Rectal smooth muscle tissue (tissue), 1 donor: Measurements from ENCODE around the gene CTU2.

ENCODE experiments used
- H3K27ac ChIP-seq: one replicate; pipeline ENCODE4 v1.7.0; 2013; ENCODE audit warnings: low read depth, low read length, inconsistent platforms
- H3K27me3 ChIP-seq: one replicate; pipeline ENCODE4 v1.7.0; 2013; ENCODE audit warnings: low read length; ENCODE audit not compliant: control insufficient read depth, insufficient read depth
- H3K36me3 ChIP-seq: one replicate; pipeline ENCODE4 v1.7.0; 2013; ENCODE audit warnings: low read length; ENCODE audit not compliant: control insufficient read depth, insufficient read depth
- H3K4me1 ChIP-seq: one replicate; pipeline ENCODE4 v1.7.0; 2013; ENCODE audit warnings: low read length; ENCODE audit not compliant: control insufficient read depth, insufficient read depth
- H3K4me3 ChIP-seq: one replicate; pipeline ENCODE4 v1.7.0; 2013; ENCODE audit warnings: low read length
- H3K9ac ChIP-seq: one replicate; pipeline ENCODE4 v1.7.0; 2013; ENCODE audit warnings: low read length

CTU2 gene

GRCh38 chr16:88702371-88703210 is 3.7 kb upstream of the CTU2 start:
- Histone ChIP-seq H3K9ac (no peak overlapping the region), H3K27ac (no peak overlapping the region), H3K36me3 (peaks cover 17% of the 10 kb centered on the region), H3K27me3 (no peaks in the 10 kb centered on the region), H3K4me1 (peaks cover 12% of the 10 kb centered on the region), H3K4me3 (peak overlapping the region; percentile 48)

- no peak overlapping the region for H3K9ac ChIP-seq
- H3K27ac ChIP-seq = no peak overlapping the region
These were observed 2.6 kb upstream of the CTU2 start for GRCh38 chr16:88703486-88704309.

GRCh38 chr16:88705076-88705684 is 1.1 kb upstream of the CTU2 start:
- no peaks in the 10 kb centered on the region for H3K27me3 ChIP-seq
- H3K4me3 ChIP-seq = peak overlapping the region; percentile 73
- H3K4me1 ChIP-seq = peaks cover 12% of the 10 kb centered on the region
- H3K36me3 ChIP-seq = no peaks in the 10 kb centered on the region
- H3K27ac ChIP-seq = peak overlapping the region; percentile 48
- peak overlapping the region; percentile 57 for H3K9ac ChIP-seq

More at GRCh38 chr16:88703486-88704309, 2.6 kb upstream of the CTU2 start:
- Histone ChIP-seq H3K36me3 (peaks cover 9% of the 10 kb centered on the region), H3K4me1 (peaks cover 12% of the 10 kb centered on the region), H3K27me3 (no peaks in the 10 kb centered on the region), H3K4me3 (peak overlapping the region; percentile 40)

GRCh38 chr16:88705801-88706228 is 488 bp upstream of the CTU2 start:
- H3K27me3 ChIP-seq = no peaks in the 10 kb centered on the region
- H3K4me3 ChIP-seq = peak overlapping the region; percentile 73
- peak overlapping the region; percentile 58 for H3K27ac ChIP-seq
- H3K36me3 ChIP-seq = no peaks in the 10 kb centered on the region
- H3K9ac ChIP-seq = peak overlapping the region; percentile 63
- peaks cover 12% of the 10 kb centered on the region for H3K4me1 ChIP-seq

- Histone ChIP-seq H3K36me3 (no peaks in the 10 kb centered on the region), H3K4me1 (peaks cover 12% of the 10 kb centered on the region), H3K9ac (peak overlapping the region; percentile 7), H3K27me3 (no peaks in the 10 kb centered on the region), H3K4me3 (peak overlapping the region; percentile 73), H3K27ac (no peak overlapping the region)
These were observed 893 bp downstream of the CTU2 start for GRCh38 chr16:88706965-88707826.

- no peak overlapping the region for H3K4me3 ChIP-seq
These were observed 4.3 kb downstream of the CTU2 start for GRCh38 chr16:88710556-88710955.

GRCh38 chr16:88711750-88712340 is 5.5 kb downstream of the CTU2 start:
- no peak overlapping the region for H3K27ac ChIP-seq
- no peaks in the 10 kb centered on the region for H3K27me3 ChIP-seq
- H3K36me3 ChIP-seq = peaks cover 16% of the 10 kb centered on the region
- H3K4me1 ChIP-seq = peaks cover 6% of the 10 kb centered on the region
- no peak overlapping the region for H3K9ac ChIP-seq
- H3K4me3 ChIP-seq = no peak overlapping the region

More at GRCh38 chr16:88710556-88710955, 4.3 kb downstream of the CTU2 start:
- Histone ChIP-seq H3K27me3 (no peaks in the 10 kb centered on the region), H3K4me1 (peaks cover 6% of the 10 kb centered on the region), H3K27ac (no peak overlapping the region), H3K9ac (no peak overlapping the region), H3K36me3 (peaks cover 7% of the 10 kb centered on the region)

- peaks cover under 1% of the 10 kb centered on the region for H3K4me1 ChIP-seq
- H3K36me3 ChIP-seq = peaks cover 21% of the 10 kb centered on the region
- H3K27me3 ChIP-seq = no peaks in the 10 kb centered on the region
- no peak overlapping the region for H3K4me3 ChIP-seq
- H3K27ac ChIP-seq = no peak overlapping the region
- H3K9ac ChIP-seq = no peak overlapping the region
These were observed 6.2 kb downstream of the CTU2 start for GRCh38 chr16:88712362-88712979.

GRCh38 chr16:88713054-88713453 is 6.8 kb downstream of the CTU2 start:
- Histone ChIP-seq H3K27me3 (no peaks in the 10 kb centered on the region), H3K4me1 (no peaks in the 10 kb centered on the region), H3K27ac (no peak overlapping the region), H3K4me3 (no peak overlapping the region), H3K36me3 (peaks cover 22% of the 10 kb centered on the region), H3K9ac (no peak overlapping the region)

GRCh38 chr16:88713568-88714419 is 7.5 kb downstream of the CTU2 start:
- Histone ChIP-seq H3K4me3 (no peak overlapping the region), H3K27ac (no peak overlapping the region), H3K36me3 (peaks cover 29% of the 10 kb centered on the region), H3K27me3 (no peaks in the 10 kb centered on the region), H3K4me1 (no peaks in the 10 kb centered on the region), H3K9ac (no peak overlapping the region)
